ENCODE measurements around the gene NKX1-2. TPM values are rescaled to one million over a fixed set of nuclear protein-coding genes. Genes with fewer than 3 reads are reported as not detected.

Gene NKX1-2
- total RNA-seq, 1 donor from 2014 or later: 0.59 TPM

DNA sequence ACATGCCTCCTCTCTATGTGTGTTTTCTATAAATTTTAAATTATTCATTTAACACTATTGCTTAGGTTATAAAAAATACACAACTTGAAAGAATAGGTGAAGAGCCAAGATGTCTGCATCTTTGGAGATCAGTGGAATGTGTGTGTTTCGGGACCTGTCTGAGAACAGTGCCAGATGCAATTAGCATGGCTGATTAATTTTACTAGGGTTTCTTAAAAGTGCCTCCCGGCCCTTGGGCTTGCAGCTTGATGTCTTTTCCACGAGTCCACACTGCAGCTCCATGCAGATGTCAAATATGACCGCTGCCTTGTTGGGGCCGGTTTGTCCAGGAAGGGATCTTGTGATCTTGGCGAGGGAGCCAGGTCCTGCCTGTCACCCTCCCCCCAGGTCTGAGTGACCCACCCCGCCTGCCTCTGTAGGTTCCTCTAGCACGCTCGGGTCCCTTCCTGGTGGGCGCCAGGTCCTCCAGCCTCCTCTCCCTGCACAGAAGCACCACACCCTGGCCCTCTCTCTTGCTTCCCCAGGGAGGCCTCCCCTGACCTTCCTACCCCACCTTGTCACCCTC, 32.5 kb upstream of the NKX1-2 start:
- Mint-ChIP-seq H3K27me3 (ENCODE audit: unreplicated experiment) (peaks cover 12% of the 10 kb centered on the region), H3K9me3 (ENCODE audit: unreplicated experiment) (peaks cover 15% of the 10 kb centered on the region), H3K4me1 (ENCODE audit: low read depth, unreplicated experiment) (peaks cover 28% of the 10 kb centered on the region), H3K27ac (ENCODE audit: unreplicated experiment) (no peak overlapping the region), H3K4me3 (ENCODE audit: unreplicated experiment) (no peak overlapping the region), H3K36me3 (ENCODE audit: unreplicated experiment) (no peaks in the 10 kb centered on the region)
- DNase-seq: no peak
- TF ChIP-seq, protein P1, sequence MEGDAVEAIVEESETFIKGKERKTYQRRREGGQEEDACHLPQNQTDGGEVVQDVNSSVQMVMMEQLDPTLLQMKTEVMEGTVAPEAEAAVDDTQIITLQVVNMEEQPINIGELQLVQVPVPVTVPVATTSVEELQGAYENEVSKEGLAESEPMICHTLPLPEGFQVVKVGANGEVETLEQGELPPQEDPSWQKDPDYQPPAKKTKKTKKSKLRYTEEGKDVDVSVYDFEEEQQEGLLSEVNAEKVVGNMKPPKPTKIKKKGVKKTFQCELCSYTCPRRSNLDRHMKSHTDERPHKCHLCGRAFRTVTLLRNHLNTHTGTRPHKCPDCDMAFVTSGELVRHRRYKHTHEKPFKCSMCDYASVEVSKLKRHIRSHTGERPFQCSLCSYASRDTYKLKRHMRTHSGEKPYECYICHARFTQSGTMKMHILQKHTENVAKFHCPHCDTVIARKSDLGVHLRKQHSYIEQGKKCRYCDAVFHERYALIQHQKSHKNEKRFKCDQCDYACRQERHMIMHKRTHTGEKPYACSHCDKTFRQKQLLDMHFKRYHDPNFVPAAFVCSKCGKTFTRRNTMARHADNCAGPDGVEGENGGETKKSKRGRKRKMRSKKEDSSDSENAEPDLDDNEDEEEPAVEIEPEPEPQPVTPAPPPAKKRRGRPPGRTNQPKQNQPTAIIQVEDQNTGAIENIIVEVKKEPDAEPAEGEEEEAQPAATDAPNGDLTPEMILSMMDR (IDR thresholded peaks at IDR 0.05; ENCODE audit: partially characterized antibody, unreplicated experiment): no peak

DNA sequence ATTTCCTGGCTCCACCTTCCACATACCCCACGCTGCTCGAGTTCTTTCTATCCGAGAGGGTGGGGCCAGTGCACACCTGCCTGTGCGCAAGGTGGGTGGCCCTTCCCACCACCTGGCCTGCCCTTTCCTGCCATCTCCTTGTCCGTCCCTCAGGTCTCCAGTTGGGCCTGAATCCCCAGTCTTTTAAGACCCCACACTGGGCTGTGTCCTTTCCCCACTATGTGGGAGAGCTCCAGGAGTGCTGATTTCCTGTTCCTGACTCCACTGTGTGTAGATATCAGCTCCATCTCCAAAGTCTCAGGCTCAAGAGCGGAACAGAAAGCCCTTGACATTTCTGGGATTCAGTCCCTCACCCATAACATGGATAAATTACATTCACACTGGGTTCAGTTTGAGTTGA, 31.9 kb upstream of the NKX1-2 start:
- H3K36me3 Mint-ChIP-seq (ENCODE audit: unreplicated experiment): no peaks in the 10 kb centered on the region
- H3K4me1 Mint-ChIP-seq (ENCODE audit: low read depth, unreplicated experiment): peaks cover 28% of the 10 kb centered on the region

DNA sequence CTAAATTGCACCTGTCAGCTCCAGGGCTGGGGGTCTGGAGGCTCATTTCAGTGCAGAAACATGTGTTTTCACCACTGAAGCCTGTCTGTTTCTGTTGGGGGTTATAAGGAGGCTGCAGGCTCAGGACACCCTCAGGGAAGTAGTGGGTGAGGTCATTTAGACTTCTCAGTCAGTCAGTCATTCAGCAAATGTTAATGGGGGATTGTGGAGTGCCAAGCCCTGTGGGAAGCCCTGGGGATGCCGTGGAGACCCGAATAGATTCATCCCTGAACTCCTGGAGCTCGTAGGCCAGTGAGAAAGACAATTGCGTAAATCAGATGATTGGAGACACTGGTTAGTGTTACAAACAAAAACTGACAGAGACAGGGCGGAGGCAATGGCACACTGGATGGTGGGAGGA, 31.0 kb upstream of the NKX1-2 start:
- TF ChIP-seq, protein P1 (IDR thresholded peaks at IDR 0.05; ENCODE audit: partially characterized antibody, unreplicated experiment): no peak
- Mint-ChIP-seq H3K9me3 (ENCODE audit: unreplicated experiment) (peaks cover 15% of the 10 kb centered on the region), H3K4me3 (ENCODE audit: unreplicated experiment) (no peak overlapping the region), H3K4me1 (ENCODE audit: low read depth, unreplicated experiment) (peaks cover 28% of the 10 kb centered on the region), H3K36me3 (ENCODE audit: unreplicated experiment) (no peaks in the 10 kb centered on the region), H3K27ac (ENCODE audit: unreplicated experiment) (peak overlapping the region; percentile 41), H3K27me3 (ENCODE audit: unreplicated experiment) (peaks cover 13% of the 10 kb centered on the region)
- DNase-seq: no peak

More for the DNA sequence above, 31.9 kb upstream of the NKX1-2 start:
- DNase-seq: no peak
- H3K27ac Mint-ChIP-seq (ENCODE audit: unreplicated experiment): peak overlapping the region; percentile 35
- peaks cover 15% of the 10 kb centered on the region for H3K9me3 Mint-ChIP-seq (ENCODE audit: unreplicated experiment)
- TF ChIP-seq, protein P1 (IDR thresholded peaks at IDR 0.05; ENCODE audit: partially characterized antibody, unreplicated experiment): no peak
- H3K4me3 Mint-ChIP-seq (ENCODE audit: unreplicated experiment): no peak overlapping the region
- H3K27me3 Mint-ChIP-seq (ENCODE audit: unreplicated experiment): peaks cover 12% of the 10 kb centered on the region

DNA sequence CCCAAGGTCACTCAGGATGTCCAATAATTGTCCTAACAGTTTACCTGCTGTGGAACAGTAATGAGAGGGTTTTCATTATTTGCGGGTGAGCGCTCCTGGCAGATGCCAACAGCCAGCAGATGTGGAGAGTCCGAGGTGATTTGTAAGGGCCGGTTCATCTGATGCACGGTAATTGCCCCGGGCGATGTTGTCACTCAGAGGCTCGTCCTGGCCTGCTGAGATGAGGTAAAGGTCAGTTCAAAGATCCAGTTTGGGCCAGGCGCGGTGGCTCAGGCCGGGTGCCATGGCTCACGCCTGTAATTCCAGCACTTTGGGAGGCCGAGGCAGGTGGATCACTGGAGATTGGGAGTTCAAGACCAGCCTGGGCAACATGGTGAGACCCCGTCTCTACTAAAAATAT, 28.7 kb upstream of the NKX1-2 start:
- Mint-ChIP-seq H3K4me1 (ENCODE audit: low read depth, unreplicated experiment) (peaks cover 26% of the 10 kb centered on the region), H3K27me3 (ENCODE audit: unreplicated experiment) (peaks cover 14% of the 10 kb centered on the region), H3K27ac (ENCODE audit: unreplicated experiment) (peak overlapping the region; percentile 72), H3K9me3 (ENCODE audit: unreplicated experiment) (peaks cover 17% of the 10 kb centered on the region), H3K4me3 (ENCODE audit: unreplicated experiment) (no peak overlapping the region), H3K36me3 (ENCODE audit: unreplicated experiment) (no peaks in the 10 kb centered on the region)
- peak; percentile 46 for DNase-seq
- TF ChIP-seq, protein P1 (IDR thresholded peaks at IDR 0.05; ENCODE audit: partially characterized antibody, unreplicated experiment): no peak

DNA sequence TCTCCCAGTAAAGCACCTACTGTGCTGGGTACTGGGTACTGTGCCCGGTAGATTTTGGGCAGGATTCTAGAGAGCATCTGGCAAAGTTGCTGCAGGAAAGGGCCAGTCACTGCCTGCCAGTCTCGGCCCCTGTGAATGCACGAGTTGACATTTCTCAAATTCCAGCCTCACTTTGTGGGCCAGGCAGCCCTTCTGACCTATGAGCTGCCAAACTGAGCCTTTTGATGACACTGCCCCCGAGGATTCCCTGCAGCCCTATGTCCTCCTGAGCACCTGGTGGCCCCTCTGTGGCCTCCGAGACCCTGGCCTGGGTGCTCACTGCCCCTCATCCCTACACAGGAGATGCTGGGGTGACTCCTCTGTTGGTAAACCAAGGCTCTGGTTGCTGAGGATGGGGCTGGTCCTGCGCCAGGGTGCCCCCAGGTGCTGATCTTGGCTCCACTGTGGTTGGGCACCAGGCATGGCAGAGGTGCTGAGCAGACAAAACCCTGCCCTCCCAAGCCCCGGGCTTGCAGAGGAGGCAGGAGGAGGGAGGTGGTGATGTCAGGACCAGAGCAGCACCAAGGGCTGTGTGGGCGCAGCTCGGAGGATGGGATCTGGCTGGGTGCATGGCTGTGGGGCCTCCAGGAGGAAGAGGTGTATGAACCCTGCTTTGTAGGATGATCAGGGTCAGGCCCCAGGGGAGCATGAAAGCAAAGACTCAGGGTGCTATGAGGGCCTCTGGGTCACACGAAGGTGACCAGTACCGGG, 28.0 kb upstream of the NKX1-2 start:
- DNase-seq: no peak
- H3K4me1 Mint-ChIP-seq (ENCODE audit: low read depth, unreplicated experiment): peaks cover 26% of the 10 kb centered on the region
- H3K36me3 Mint-ChIP-seq (ENCODE audit: unreplicated experiment): no peaks in the 10 kb centered on the region
- H3K9me3 Mint-ChIP-seq (ENCODE audit: unreplicated experiment): peaks cover 17% of the 10 kb centered on the region
- H3K4me3 Mint-ChIP-seq (ENCODE audit: unreplicated experiment): no peak overlapping the region
- TF ChIP-seq, protein P1 (IDR thresholded peaks at IDR 0.05; ENCODE audit: partially characterized antibody, unreplicated experiment): no peak
- peaks cover 13% of the 10 kb centered on the region for H3K27me3 Mint-ChIP-seq (ENCODE audit: unreplicated experiment)
- H3K27ac Mint-ChIP-seq (ENCODE audit: unreplicated experiment): no peak overlapping the region

Data from glutamatergic neuron (in vitro differentiated cells).